GM19468 (cell line): ENCODE data around the gene DHRS2.

ENCODE experiments used
- ATAC-seq: cut with Tn5 transposase; IDR thresholded peaks from one replicate; pipeline ENCODE4 v1.9.1; 2021; ENCODE audit warnings: mild to moderate bottlenecking, moderate library complexity, moderate number of reproducible peaks; ENCODE audit not compliant: unreplicated experiment; ENCODE audit errors: extremely low read depth

Gene DHRS2

GRCh38 chr14:23645504-23645811, 9.3 kb downstream of the DHRS2 start:
- ATAC-seq: no peak

DNA sequence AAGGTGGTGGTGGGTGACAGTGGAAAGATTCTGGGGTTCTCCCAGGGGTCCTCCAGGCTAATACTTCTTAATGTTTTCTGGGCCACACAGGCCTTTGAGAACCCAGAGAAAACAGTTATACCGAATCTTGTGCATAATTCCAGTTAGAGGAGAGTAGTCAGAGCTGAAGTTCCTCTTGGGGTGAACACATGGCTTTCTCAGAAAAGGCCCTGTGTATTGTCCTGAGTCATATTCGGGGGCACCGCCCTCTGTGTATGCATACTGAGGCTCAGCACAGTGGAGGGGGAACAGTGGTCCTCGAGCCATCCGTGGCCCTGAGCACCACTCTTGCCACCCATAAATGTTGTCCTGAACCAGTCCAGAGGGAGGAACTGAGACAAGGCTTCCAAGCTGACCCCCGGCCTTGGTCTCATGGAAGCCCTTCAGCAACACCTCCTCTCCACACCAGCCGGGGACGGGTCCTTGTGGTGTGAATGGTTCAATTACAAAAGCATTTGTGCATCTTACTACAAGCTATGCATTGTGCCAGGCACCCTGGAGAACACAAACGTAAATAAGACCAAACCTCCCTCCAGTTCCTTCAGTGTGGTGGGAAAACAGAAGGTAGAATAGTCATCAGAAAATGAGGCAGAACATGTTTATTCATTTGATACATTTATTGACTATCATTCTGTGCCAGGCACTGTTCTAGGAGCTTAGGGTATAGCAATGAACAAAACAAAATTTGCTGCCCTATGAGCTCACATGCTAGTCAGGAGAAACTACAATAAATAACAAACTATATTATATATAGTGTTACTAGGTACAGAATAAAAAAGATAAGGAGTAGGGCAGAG, 9.9 kb downstream of the DHRS2 start:
- no peak for ATAC-seq

DNA sequence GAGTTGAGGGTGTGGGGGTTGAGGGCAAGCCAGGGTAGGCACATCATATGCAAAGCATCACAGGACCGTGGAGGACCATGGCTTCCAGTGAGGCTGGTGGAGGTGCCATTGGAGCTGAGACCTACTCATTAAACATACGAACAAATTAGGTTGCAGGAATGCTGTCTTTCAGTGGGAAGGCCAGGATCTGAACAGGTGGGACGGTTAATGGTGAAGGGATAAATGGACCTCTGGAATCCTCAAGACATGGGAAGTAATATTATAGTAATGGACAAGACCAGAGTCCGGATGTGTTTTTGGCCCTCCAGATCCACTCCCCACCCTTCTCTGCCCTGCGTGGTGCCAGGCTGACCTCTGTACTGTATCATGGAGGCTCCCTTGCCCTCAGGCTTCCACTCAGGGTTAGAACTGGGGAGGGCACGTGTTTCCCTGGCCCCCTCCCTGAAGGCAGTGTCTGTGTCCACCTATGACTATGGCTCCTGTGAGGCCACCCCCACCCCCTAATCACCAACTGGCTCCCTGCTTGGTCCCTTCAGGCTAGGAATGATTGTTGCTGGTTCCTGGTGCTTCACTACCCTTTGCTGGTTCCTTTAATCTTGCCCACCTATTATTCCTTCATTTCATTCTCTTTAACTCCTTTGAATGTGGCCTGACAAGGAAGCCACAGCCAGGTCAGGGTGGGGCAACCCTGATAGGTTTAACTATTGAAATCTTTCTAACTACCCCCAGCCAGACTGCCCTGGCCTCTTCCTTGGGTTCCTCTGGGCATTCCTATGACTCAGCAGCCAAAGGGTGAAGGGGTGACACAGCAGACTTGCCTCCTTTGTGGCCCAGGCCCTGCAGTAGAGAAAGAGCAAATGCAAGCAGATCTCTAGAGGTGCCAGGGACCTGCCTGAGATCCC, 10.7 kb downstream of the DHRS2 start:
- ATAC-seq: no peak

DNA sequence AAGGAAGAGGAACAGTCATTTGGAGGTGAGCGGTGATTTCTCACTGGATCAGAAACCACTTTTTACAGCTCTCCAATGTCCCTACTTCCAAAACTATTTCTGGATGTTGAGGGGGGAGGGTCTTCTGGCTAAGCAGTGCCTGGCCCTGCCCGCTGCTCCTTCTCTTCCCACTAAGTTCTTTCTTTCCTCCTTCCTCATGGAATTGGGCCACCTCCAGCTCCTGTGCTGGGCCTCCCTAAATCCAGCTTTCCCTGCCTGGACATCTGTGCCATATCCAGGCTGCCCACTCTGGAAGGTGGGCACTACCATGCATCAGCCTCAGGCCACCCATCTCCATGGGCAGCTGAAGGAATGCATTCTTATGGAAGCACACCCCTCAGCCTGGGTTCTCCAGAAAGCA, 11.5 kb downstream of the DHRS2 start:
- no peak for ATAC-seq

GRCh38 chr14:23648764-23649460, 12.7 kb downstream of the DHRS2 start:
- no peak for ATAC-seq

DNA sequence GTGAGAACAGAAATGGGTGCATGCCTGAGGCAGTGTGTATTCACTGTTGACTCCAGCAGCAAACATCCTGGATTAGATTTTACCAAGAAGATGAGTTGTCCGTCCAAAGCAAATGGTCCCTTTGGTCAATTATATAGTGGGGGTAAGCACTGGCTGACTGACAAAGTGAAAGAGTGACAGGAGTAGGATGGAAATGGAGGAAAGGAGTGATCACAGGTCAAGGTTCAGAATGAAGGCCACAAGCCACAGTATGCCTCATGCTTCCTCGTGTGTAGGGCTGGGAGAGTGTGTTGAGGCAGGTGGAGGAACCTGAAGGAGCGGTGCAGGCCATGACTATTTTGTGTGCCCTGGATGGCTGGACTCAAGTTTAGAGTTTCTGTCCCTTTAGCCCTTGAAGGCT, 14.3 kb downstream of the DHRS2 start:
- no peak for ATAC-seq

DNA sequence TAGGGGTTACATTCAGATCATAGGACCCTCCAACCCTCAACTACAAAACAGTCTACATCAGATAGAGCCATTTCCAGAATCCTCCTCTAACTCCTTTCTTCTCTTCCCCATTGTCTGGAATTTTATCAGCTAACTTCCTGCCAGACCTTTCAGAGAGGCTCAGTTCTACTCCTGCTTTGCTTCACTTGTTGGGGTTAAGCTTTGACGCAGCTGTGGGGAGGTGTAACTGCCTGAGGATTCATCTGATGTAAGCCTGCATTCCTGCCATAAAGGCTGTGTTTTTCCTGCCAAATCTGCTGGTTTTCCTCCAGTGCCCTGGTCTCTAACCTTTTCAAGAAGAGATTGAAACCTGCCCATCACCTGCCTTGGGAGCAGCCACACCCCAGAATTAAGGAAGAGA, 16.9 kb downstream of the DHRS2 start:
- ATAC-seq: no peak

GRCh38 chr14:23654231-23654630, 18.1 kb downstream of the DHRS2 start:
- no peak for ATAC-seq

- no peak for ATAC-seq
These were observed 21.9 kb downstream of the DHRS2 start for GRCh38 chr14:23657959-23658470.

DNA sequence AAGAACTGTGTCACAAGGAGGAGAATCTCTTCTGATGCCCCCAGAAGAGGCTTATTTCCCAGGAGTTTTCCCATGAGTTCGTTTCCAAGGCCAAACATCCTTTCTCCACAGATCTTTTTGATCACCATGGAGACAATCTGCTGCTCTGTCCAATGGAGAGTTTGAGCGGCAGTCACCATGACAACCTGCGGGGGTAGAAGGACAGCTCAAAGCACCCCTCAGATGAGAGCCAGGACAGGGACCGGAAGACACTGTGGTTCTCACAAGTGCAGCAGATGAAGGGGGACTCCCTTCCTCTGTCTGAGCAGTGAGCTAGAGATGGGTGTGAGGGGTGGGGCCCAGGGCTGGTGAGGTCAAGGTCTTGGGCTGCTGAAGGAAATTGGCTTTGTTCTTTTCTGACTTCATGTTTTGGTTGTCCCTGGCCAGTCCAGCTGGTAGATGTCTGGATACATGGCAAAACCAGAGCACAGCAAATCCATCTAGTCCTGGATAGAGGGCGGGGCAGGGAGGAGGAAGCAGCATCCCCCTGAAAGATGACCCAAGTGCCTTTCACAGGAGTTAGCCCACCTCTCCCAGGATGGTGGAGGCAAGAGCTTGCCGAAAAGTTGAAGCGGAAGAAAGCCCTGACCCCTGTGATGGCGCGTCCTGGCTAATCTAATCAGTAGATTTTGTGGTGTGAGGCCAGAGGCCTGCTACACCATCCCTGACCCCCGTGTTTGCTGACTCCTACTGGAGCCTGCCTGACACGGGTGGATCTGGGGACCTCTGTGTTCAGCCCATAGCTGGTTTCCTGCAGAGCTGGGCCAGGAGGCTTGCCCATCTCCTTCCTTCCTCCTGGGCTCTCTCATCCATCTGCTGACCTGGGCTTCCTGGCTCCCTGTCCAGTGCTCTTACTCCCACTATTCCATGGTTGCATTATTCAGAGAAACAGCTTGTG, 24.4 kb downstream of the DHRS2 start:
- ATAC-seq: no peak

DNA sequence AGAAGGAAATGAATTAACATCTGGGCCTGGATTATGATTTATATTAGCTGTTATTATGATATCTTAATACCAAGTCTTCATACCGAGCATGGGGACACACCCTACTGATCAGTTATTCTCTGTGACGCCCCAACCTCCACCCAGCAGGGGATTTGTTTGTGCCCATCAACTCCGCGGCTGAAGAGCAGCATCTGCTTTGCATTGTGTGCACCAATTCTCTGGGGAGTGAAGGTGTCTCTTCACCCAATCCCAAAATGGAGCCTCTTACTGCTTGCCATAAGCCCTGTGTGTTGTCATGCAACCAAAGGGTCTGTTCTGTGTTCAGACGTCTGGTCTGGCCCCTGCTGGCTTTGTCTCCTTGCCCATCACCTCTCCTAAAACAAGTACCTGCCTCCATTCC, 25.4 kb downstream of the DHRS2 start:
- ATAC-seq: no peak

GRCh38 chr14:23663127-23663526, 27.0 kb downstream of the DHRS2 start:
- no peak for ATAC-seq

GRCh38 chr14:23663711-23664110, 27.5 kb downstream of the DHRS2 start:
- ATAC-seq: no peak

DNA sequence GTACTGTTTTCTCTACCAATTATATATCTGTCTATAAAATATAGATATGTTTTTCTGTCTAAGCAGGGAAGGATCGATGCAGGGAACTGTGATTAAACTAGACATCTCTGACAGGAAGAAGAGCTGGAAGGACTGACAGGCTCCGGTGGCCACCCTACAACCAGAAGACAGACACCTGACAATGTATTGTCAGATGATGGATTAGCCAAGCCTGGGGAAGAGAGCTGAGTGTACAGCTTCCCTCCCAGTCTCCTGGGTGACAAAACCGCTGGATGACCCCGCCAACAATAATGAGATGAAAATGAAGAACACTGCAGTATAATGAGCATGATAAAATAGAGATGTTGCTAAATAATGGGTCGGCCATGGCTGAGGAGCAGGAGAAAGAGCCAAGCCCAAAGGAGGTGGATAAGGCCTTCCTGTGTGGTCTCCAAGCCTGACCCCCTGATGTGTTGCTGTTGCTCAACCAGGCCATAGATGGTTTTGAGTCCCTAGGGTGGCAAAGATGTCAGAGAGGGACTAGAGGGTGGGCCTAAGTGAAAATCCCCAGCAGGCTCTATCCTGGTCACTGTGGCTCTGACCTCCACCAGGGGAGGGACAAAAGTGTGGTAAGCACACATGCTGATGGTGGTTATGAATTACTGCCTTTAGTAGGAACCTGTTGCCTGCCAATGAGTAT, 28.2 kb downstream of the DHRS2 start:
- no peak for ATAC-seq

DNA sequence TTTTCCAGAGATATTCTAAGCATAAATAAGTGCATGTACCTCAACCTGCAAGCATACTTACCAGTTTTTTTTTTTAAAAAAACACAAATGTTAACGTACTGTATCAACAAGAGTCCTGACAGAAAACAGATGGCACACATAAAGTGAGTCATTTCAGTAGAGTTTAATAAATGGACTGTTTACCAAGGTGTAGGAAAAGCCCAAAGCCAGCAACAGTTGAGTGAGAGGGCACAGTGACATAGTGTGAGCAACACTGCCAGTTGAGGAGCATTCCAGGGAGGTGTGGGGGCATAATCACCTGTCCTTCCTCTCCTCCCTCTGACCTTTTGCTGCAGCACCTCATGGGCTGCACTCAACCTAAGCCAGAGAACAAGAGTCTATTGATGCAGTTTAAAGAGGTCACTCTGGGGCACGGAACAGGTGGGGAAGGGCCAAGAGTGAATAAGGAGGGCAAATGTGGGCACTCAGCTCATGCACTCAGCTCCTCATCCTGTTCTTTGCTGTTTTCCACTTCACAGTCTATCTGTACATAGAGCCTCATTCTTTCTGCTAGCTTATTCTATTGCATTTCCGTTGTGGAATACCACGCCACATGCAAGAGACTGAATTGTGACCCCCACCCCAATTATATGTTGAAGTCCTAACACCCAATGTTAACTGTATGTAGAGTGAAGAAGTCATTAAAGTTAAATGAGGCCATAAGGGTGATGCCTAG, 29.3 kb downstream of the DHRS2 start:
- ATAC-seq: no peak

GRCh38 chr14:23667134-23667533, 31.0 kb downstream of the DHRS2 start:
- no peak for ATAC-seq

DNA sequence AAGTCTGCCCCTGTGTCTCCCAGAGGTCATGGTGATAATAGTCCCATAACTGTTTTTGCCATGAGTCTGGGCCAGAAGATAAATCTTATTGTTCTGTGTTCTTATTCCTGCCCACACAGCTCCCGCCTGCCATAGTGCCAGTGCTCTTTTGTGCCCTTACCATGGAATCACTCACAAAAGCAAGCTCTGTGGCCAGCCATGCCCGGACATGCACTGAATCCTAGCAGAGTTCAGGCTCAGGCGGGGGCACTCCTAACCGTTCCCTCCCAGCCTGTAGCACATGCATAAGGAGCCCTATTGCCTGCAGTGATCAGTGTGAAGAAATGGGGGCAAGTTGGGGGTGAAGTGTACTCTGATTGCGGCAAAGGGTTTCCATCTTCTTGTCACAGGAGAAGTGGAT, 33.3 kb downstream of the DHRS2 start:
- ATAC-seq: no peak

GRCh38 chr14:23670481-23670880, 34.3 kb downstream of the DHRS2 start:
- ATAC-seq: no peak
